Tibial nerve (tissue), 3 donors: ENCODE results near the gene CAMTA1.

Experiments used
- CTCF ChIP-seq, 5 experiments: fragments of 200-600 bp in 3 of 5; fragments of 450-650 bp in 2 of 5; sonication (generic) in 3 of 5; IDR thresholded peaks; one replicate each; pipeline ENCODE4 v1.5.1; 2016 to 2019; ENCODE audit warnings: antibody characterized with exemption in 5 of 5, mild to moderate bottlenecking in 3 of 5, moderate library complexity in 2 of 5
- POLR2A ChIP-seq, 2 donors: fragments of 450-650 bp; IDR thresholded peaks; one replicate each; pipeline ENCODE4 v1.6.1; 2017; ENCODE audit warnings: antibody characterized with exemption in 2 of 2, mild to moderate bottlenecking in 2 of 2, moderate library complexity in 2 of 2

- TF ChIP-seq POLR2A (IDR thresholded peaks at IDR 0.05): no peak
- no peak for TF ChIP-seq CTCF (IDR thresholded peaks at IDR 0.05)
These were observed 588.0 kb downstream of the CAMTA1 start for GRCh38 chr1:7373251-7373650.
